GM23338 (cell line): ENCODE results near the gene CDC14A. TPM values are rescaled to one million over a fixed set of nuclear protein-coding genes. Genes with fewer than 3 reads are reported as not detected.

Source experiments
- ATAC-seq: fragments of 200-7000 bp; cut with Tn5 transposase; 3 replicates; pipeline ENCODE4 v1.9.1; 2020
- DNase-seq: peaks from one replicate; pipeline ENCODE4 v3.0.0-alpha.2; 2015; ENCODE audit warnings: low spot score
- H2AFZ ChIP-seq: fragments of 200-600 bp; sonication (generic); 2 replicates; pipeline ENCODE4 v1.8.0; 2016; ENCODE audit warnings: antibody characterized with exemption, mild to moderate bottlenecking, moderate library complexity
- H3F3A ChIP-seq: fragments of 200-600 bp; sonication (generic); replicated peaks from 2 replicates; pipeline ENCODE4 v1.8.0; 2017; ENCODE audit warnings: antibody characterized with exemption, mixed run types, low read depth
- H3K27ac ChIP-seq: fragments of 200-600 bp; sonication (generic); 2 replicates; pipeline ENCODE4 v1.6.1; 2016; ENCODE audit warnings: low read depth
- H3K27me3 ChIP-seq: fragments of 200-600 bp; sonication (generic); 2 replicates; pipeline ENCODE4 v1.8.0; 2016; ENCODE audit warnings: mild to moderate bottlenecking, mixed run types, moderate library complexity; ENCODE audit not compliant: insufficient read depth
- H3K36me3 ChIP-seq: fragments of 200-600 bp; sonication (generic); 2 replicates; pipeline ENCODE4 v1.8.0; 2016; ENCODE audit warnings: mild to moderate bottlenecking; ENCODE audit not compliant: insufficient read depth
- H3K4me1 ChIP-seq: fragments of 200-600 bp; sonication (generic); 2 replicates; pipeline ENCODE4 v1.8.0; 2016; ENCODE audit warnings: mild to moderate bottlenecking, moderate library complexity; ENCODE audit not compliant: insufficient read depth
- H3K4me2 ChIP-seq: fragments of 200-600 bp; sonication (generic); 2 replicates; pipeline ENCODE4 v1.7.1; 2017; ENCODE audit warnings: mixed run types
- H3K4me3 ChIP-seq: fragments of 200-600 bp; sonication (generic); 2 replicates; pipeline ENCODE4 v1.6.1; 2016; ENCODE audit warnings: mixed run types
- H3K79me2 ChIP-seq: fragments of 200-600 bp; sonication (generic); replicated peaks from 2 replicates; pipeline ENCODE4 v1.8.0; 2017; ENCODE audit warnings: mild to moderate bottlenecking; ENCODE audit not compliant: insufficient read depth
- H3K9me2 ChIP-seq: fragments of 200-600 bp; sonication (generic); 2 replicates; pipeline ENCODE4 v1.8.0; 2017; ENCODE audit not compliant: insufficient read depth
- H4K20me1 ChIP-seq: fragments of 200-600 bp; sonication (generic); replicated peaks from 2 replicates; pipeline ENCODE4 v1.8.0; 2017; ENCODE audit warnings: mild to moderate bottlenecking; ENCODE audit not compliant: insufficient read depth
- H3K27ac Mint-ChIP-seq: 2 replicates; pipeline ENCODE4 v1.8.0; 2020; ENCODE audit warnings: inconsistent platforms, mild to moderate bottlenecking, moderate library complexity, mixed read lengths
- H3K27me3 Mint-ChIP-seq: 3 replicates; pipeline ENCODE4 v1.8.0; 2022; ENCODE audit warnings: low read depth, mild to moderate bottlenecking, moderate library complexity, mixed read lengths, inconsistent platforms; ENCODE audit not compliant: insufficient read depth, poor library complexity
- H3K36me3 Mint-ChIP-seq: 3 replicates; pipeline ENCODE4 v1.8.0; 2021; ENCODE audit warnings: low read depth, mild to moderate bottlenecking, inconsistent platforms, moderate library complexity, mixed read lengths
- H3K4me1 Mint-ChIP-seq: 3 replicates; pipeline ENCODE4 v1.8.0; 2020; ENCODE audit warnings: mild to moderate bottlenecking, inconsistent platforms, mixed read lengths
- H3K4me3 Mint-ChIP-seq: 3 replicates; pipeline ENCODE4 v1.8.0; 2021; ENCODE audit warnings: moderate library complexity, mild to moderate bottlenecking, inconsistent platforms, mixed read lengths
- H3K9me3 Mint-ChIP-seq: 3 replicates; pipeline ENCODE4 v1.8.0; 2020; ENCODE audit warnings: moderate library complexity, mild to moderate bottlenecking, inconsistent platforms, mixed read lengths
- CREB1 ChIP-seq: fragments of 250-450 bp; sonication (Bioruptor Pico); IDR thresholded peaks from 2 replicates; pipeline ENCODE4 v1.5.0; 2020; ENCODE audit warnings: low read depth, mild to moderate bottlenecking, moderate library complexity
- CTCF ChIP-seq, 2 experiments: fragments of 200-600 bp in 1 of 2; sonication (generic) in 1 of 2; conservative IDR thresholded peaks; 2 replicates each; pipeline versions ENCODE4 v1.5.1 to v1.6.1; 2016 to 2017; ENCODE audit warnings: antibody characterized with exemption in 2 of 2, low read depth in 2 of 2, mild to moderate bottlenecking in 2 of 2, moderate library complexity in 1 of 2
- ETS1 ChIP-seq: IDR thresholded peaks from 2 replicates; pipeline ENCODE4 v1.6.1; 2016; ENCODE audit warnings: antibody characterized with exemption
- EZH2 ChIP-seq: fragments of 200-600 bp; sonication (generic); IDR thresholded peaks from one replicate; pipeline ENCODE4 v1.8.0; 2017; ENCODE audit warnings: antibody characterized with exemption, mild to moderate bottlenecking, low read depth; ENCODE audit not compliant: unreplicated experiment
- EZH2phosphoT487 ChIP-seq: fragments of 200-600 bp; sonication (generic); IDR thresholded peaks from one replicate; pipeline ENCODE4 v1.8.1; 2018; ENCODE audit warnings: antibody characterized with exemption; ENCODE audit not compliant: unreplicated experiment
- JUNB ChIP-seq: IDR thresholded peaks from one replicate; pipeline ENCODE4 v1.6.1; 2016; ENCODE audit warnings: antibody characterized with exemption; ENCODE audit not compliant: unreplicated experiment
- NANOG ChIP-seq: IDR thresholded peaks from 2 replicates; pipeline ENCODE4 v1.6.1; 2016; ENCODE audit warnings: antibody characterized with exemption, borderline replicate concordance
- POLR2AphosphoS5 ChIP-seq: IDR thresholded peaks from 2 replicates; pipeline ENCODE4 v1.6.1; 2016; ENCODE audit warnings: antibody characterized with exemption, low read depth
- STAT1 ChIP-seq: IDR thresholded peaks from one replicate; pipeline ENCODE4 v1.6.1; 2016; ENCODE audit warnings: antibody characterized with exemption; ENCODE audit not compliant: unreplicated experiment
- ZNF114 ChIP-seq: fragments of 250-450 bp; sonication (Bioruptor Pico); IDR thresholded peaks from 2 replicates; pipeline ENCODE4 v1.5.0; 2020; ENCODE audit warnings: mild to moderate bottlenecking, moderate library complexity
- ZNF331 ChIP-seq: fragments of 250-450 bp; sonication (Bioruptor Pico); IDR thresholded peaks from 2 replicates; pipeline ENCODE4 v1.5.0; 2020; ENCODE audit warnings: low read depth, mild to moderate bottlenecking, moderate library complexity
- polyA plus RNA-seq: library from polyadenylated mRNA; unstranded; fragments of >200 nt; fragmentation: Nextera tagmentation; extraction: Ambion mirVana; gene quantifications from 2 replicates; pipeline ENCODE4 v1.2.1, GENCODE V29; 2016
- total RNA-seq: library from RNA; depleted of rRNA; stranded (reverse); fragments of >200 nt; shearing (Covaris generic); gene quantifications from 2 replicates; pipeline ENCODE4 v1.2.3, GENCODE V29; 2014
- TF ChIP-seq, protein P1 (sequence below): IDR thresholded peaks from one replicate; pipeline ENCODE4 v1.6.1; 2018; ENCODE audit warnings: antibody characterized with exemption; ENCODE audit not compliant: unreplicated experiment
- TF ChIP-seq, protein P2 (sequence below): fragments of 250-450 bp; sonication (Bioruptor Pico); IDR thresholded peaks from 2 replicates; pipeline ENCODE4 v1.5.0; 2020; ENCODE audit warnings: mild to moderate bottlenecking, moderate library complexity

The CDC14A gene
- total and polyA plus RNA-seq, 2 experiments from 2014 or later, result 11.1 to 20.8 TPM

DNA sequence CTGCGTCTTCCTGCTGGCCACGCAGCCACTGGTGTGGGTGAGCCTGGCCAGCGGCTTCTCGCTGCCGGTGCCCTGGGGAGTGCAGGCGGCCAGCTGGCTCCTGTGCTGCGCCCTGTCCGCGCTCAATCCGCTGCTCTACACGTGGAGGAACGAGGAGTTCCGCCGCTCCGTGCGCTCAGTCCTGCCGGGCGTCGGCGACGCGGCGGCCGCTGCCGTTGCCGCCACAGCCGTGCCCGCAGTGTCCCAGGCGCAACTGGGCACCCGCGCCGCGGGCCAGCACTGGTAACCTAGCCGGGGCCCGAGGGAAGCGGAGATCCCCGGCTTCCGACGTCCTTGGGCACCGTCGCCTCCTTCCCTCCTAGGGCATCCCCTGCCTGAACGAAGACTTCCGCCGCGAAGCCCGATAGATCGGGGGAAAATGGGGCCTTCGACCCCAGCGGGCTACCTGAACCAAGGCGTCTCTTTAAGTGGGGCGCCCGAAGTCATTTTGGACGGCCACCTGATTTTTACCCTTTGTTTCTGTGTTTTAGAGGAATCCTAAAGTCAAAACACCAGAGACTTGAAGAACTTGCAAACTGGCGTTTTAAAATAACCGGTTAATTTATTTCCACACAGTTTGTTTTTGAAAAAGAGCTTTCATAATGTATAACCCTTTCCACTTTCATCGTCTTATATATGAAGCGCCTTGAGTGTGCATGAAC is 187.7 kb downstream of the CDC14A start:
- Histone ChIP-seq H3K27me3 (peaks cover 69% of the 10 kb centered on the region), H3K4me2 (peak overlapping the region; percentile 81), H2AFZ (peak overlapping the region; percentile 90)

More for the DNA sequence above, 187.7 kb downstream of the CDC14A start:
- Mint-ChIP-seq H3K4me3 (peak overlapping the region; percentile 69), H3K9me3 (no peaks in the 10 kb centered on the region; the same call in 2 of the 3 replicates), H3K4me1 (peaks cover 15% of the 10 kb centered on the region), H3K27ac (no peak overlapping the region), H3K36me3 (no peaks in the 10 kb centered on the region), H3K27me3 (peaks cover 47% of the 10 kb centered on the region)
- Histone ChIP-seq H3K36me3 (no peaks in the 10 kb centered on the region), H3K4me3 (peak overlapping the region; percentile 55), H3K9me2 (no peaks in the 10 kb centered on the region), H3K79me2 (no peaks in the 10 kb centered on the region), H3K4me1 (peaks cover 3% of the 10 kb centered on the region; the same call in 1 of the 2 replicates), H3K27ac (no peak overlapping the region), H3F3A (no peaks in the 10 kb centered on the region), H4K20me1 (no peaks in the 10 kb centered on the region)
- DNase-seq (peak; percentile 66), ATAC-seq (peak; percentile 40)
- TF ChIP-seq JUNB (no peak), CREB1 (CRISPR knock-in tag) (no peak), ZNF114 (no peak), EZH2phosphoT487 (peak; percentile 85), EZH2 (peak; percentile 85), ETS1 (no peak), POLR2AphosphoS5 (no peak), NANOG (no peak), CTCF (conservative IDR thresholded peaks at IDR 0.05; ENCODE audit: low read depth in 2 of 2) (no peak), STAT1 (no peak), ZNF331 (CRISPR knock-in tag) (no peak)
- TF ChIP-seq, protein P1, sequence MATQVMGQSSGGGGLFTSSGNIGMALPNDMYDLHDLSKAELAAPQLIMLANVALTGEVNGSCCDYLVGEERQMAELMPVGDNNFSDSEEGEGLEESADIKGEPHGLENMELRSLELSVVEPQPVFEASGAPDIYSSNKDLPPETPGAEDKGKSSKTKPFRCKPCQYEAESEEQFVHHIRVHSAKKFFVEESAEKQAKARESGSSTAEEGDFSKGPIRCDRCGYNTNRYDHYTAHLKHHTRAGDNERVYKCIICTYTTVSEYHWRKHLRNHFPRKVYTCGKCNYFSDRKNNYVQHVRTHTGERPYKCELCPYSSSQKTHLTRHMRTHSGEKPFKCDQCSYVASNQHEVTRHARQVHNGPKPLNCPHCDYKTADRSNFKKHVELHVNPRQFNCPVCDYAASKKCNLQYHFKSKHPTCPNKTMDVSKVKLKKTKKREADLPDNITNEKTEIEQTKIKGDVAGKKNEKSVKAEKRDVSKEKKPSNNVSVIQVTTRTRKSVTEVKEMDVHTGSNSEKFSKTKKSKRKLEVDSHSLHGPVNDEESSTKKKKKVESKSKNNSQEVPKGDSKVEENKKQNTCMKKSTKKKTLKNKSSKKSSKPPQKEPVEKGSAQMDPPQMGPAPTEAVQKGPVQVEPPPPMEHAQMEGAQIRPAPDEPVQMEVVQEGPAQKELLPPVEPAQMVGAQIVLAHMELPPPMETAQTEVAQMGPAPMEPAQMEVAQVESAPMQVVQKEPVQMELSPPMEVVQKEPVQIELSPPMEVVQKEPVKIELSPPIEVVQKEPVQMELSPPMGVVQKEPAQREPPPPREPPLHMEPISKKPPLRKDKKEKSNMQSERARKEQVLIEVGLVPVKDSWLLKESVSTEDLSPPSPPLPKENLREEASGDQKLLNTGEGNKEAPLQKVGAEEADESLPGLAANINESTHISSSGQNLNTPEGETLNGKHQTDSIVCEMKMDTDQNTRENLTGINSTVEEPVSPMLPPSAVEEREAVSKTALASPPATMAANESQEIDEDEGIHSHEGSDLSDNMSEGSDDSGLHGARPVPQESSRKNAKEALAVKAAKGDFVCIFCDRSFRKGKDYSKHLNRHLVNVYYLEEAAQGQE, result no peak
- TF ChIP-seq, protein P2, sequence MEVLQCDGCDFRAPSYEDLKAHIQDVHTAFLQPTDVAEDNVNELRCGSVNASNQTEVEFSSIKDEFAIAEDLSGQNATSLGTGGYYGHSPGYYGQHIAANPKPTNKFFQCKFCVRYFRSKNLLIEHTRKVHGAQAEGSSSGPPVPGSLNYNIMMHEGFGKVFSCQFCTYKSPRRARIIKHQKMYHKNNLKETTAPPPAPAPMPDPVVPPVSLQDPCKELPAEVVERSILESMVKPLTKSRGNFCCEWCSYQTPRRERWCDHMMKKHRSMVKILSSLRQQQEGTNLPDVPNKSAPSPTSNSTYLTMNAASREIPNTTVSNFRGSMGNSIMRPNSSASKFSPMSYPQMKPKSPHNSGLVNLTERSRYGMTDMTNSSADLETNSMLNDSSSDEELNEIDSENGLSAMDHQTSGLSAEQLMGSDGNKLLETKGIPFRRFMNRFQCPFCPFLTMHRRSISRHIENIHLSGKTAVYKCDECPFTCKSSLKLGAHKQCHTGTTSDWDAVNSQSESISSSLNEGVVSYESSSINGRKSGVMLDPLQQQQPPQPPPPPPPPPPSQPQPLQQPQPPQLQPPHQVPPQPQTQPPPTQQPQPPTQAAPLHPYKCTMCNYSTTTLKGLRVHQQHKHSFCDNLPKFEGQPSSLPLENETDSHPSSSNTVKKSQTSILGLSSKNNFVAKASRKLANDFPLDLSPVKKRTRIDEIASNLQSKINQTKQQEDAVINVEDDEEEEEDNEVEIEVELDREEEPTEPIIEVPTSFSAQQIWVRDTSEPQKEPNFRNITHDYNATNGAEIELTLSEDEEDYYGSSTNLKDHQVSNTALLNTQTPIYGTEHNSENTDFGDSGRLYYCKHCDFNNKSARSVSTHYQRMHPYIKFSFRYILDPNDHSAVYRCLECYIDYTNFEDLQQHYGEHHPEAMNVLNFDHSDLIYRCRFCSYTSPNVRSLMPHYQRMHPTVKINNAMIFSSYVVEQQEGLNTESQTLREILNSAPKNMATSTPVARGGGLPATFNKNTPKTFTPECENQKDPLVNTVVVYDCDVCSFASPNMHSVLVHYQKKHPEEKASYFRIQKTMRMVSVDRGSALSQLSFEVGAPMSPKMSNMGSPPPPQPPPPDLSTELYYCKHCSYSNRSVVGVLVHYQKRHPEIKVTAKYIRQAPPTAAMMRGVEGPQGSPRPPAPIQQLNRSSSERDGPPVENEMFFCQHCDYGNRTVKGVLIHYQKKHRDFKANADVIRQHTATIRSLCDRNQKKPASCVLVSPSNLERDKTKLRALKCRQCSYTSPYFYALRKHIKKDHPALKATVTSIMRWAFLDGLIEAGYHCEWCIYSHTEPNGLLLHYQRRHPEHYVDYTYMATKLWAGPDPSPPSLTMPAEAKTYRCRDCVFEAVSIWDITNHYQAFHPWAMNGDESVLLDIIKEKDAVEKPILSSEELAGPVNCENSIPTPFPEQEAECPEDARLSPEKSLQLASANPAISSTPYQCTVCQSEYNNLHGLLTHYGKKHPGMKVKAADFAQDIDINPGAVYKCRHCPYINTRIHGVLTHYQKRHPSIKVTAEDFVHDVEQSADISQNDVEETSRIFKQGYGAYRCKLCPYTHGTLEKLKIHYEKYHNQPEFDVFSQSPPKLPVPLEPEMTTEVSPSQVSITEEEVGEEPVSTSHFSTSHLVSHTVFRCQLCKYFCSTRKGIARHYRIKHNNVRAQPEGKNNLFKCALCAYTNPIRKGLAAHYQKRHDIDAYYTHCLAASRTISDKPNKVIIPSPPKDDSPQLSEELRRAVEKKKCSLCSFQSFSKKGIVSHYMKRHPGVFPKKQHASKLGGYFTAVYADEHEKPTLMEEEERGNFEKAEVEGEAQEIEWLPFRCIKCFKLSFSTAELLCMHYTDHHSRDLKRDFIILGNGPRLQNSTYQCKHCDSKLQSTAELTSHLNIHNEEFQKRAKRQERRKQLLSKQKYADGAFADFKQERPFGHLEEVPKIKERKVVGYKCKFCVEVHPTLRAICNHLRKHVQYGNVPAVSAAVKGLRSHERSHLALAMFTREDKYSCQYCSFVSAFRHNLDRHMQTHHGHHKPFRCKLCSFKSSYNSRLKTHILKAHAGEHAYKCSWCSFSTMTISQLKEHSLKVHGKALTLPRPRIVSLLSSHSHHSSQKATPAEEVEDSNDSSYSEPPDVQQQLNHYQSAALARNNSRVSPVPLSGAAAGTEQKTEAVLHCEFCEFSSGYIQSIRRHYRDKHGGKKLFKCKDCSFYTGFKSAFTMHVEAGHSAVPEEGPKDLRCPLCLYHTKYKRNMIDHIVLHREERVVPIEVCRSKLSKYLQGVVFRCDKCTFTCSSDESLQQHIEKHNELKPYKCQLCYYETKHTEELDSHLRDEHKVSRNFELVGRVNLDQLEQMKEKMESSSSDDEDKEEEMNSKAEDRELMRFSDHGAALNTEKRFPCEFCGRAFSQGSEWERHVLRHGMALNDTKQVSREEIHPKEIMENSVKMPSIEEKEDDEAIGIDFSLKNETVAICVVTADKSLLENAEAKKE (CRISPR knock-in tag), result no peak
